Loucy (cell line): ENCODE measurements around the gene FLRT2.

Experiments
- H2AFZ ChIP-seq: fragments of 200-600 bp; sonication (generic); 2 replicates; pipeline ENCODE4 v1.6.0; 2016; ENCODE audit warnings: antibody characterized with exemption, mild to moderate bottlenecking, low read length, moderate library complexity
- H3F3A ChIP-seq: fragments of 200-600 bp; 2 replicates; pipeline ENCODE4 v1.6.0; 2016; ENCODE audit warnings: antibody characterized with exemption, low read depth, mild to moderate bottlenecking
- H3K27me3 ChIP-seq: fragments of 200-600 bp; sonication (generic); 2 replicates; pipeline ENCODE4 v1.6.1; 2014; ENCODE audit warnings: low read length, mild to moderate bottlenecking; ENCODE audit not compliant: insufficient read depth, poor library complexity, severe bottlenecking
- H3K36me3 ChIP-seq: fragments of 200-600 bp; sonication (generic); 2 replicates; pipeline ENCODE4 v1.6.1; 2016; ENCODE audit warnings: low read length; ENCODE audit not compliant: insufficient read depth
- H3K4me1 ChIP-seq: fragments of 200-600 bp; sonication (generic); 2 replicates; pipeline ENCODE4 v1.5.1; 2014; ENCODE audit warnings: low read length, mild to moderate bottlenecking; ENCODE audit not compliant: insufficient read depth, poor library complexity, severe bottlenecking
- H3K4me2 ChIP-seq: fragments of 200-600 bp; sonication (generic); 2 replicates; pipeline ENCODE4 v1.6.0; 2014; ENCODE audit warnings: antibody characterized with exemption, low read length, low read depth, mild to moderate bottlenecking; ENCODE audit not compliant: poor library complexity, severe bottlenecking
- H3K4me3 ChIP-seq: fragments of 200-600 bp; sonication (generic); 2 replicates; pipeline ENCODE4 v1.5.1; 2014; ENCODE audit warnings: low read length, mild to moderate bottlenecking, mixed read lengths; ENCODE audit not compliant: poor library complexity, severe bottlenecking
- H3K79me2 ChIP-seq: fragments of 200-600 bp; sonication (generic); 2 replicates; pipeline ENCODE4 v1.6.1; 2014; ENCODE audit warnings: low read length; ENCODE audit not compliant: insufficient read depth
- H3K9ac ChIP-seq: fragments of 200-600 bp; sonication (generic); 2 replicates; pipeline ENCODE4 v1.6.0; 2014; ENCODE audit warnings: mild to moderate bottlenecking, low read depth, low read length, moderate library complexity; ENCODE audit not compliant: poor library complexity, severe bottlenecking
- H3K9me2 ChIP-seq: fragments of 200-600 bp; sonication (generic); replicated peaks from 2 replicates; pipeline ENCODE4 v1.6.1; 2016; ENCODE audit warnings: low read depth, low read length, mixed read lengths
- H3K9me3 ChIP-seq: fragments of 200-600 bp; sonication (generic); 2 replicates; pipeline ENCODE4 v1.6.1; 2014; ENCODE audit warnings: mild to moderate bottlenecking, antibody characterized with exemption, low read length, low read depth; ENCODE audit not compliant: insufficient read depth
- H4K20me1 ChIP-seq: fragments of 200-600 bp; sonication (generic); 2 replicates; pipeline ENCODE4 v1.6.0; 2014; ENCODE audit warnings: antibody characterized with exemption, low read length, mild to moderate bottlenecking; ENCODE audit not compliant: insufficient read depth, poor library complexity, severe bottlenecking
- EZH2phosphoT487 ChIP-seq: fragments of 200-600 bp; IDR thresholded peaks from 2 replicates; pipeline ENCODE4 v1.6.1; 2018; ENCODE audit warnings: antibody characterized with exemption, mild to moderate bottlenecking, moderate library complexity, borderline replicate concordance
- TF ChIP-seq, protein P1 (sequence below): fragments of 200-600 bp; sonication (generic); conservative IDR thresholded peaks from 2 replicates; pipeline ENCODE4 v1.5.1; 2014; ENCODE audit warnings: mild to moderate bottlenecking, antibody characterized with exemption, low read length

FLRT2 gene

GRCh38 chr14:85533861-85534291 is 3.9 kb downstream of the FLRT2 start:
- H3K4me3 ChIP-seq = no peak overlapping the region
- H2AFZ ChIP-seq = no peak overlapping the region
- no peak overlapping the region for H3K4me2 ChIP-seq
- no peaks in the 10 kb centered on the region for H3K27me3 ChIP-seq
- TF ChIP-seq, protein P1, sequence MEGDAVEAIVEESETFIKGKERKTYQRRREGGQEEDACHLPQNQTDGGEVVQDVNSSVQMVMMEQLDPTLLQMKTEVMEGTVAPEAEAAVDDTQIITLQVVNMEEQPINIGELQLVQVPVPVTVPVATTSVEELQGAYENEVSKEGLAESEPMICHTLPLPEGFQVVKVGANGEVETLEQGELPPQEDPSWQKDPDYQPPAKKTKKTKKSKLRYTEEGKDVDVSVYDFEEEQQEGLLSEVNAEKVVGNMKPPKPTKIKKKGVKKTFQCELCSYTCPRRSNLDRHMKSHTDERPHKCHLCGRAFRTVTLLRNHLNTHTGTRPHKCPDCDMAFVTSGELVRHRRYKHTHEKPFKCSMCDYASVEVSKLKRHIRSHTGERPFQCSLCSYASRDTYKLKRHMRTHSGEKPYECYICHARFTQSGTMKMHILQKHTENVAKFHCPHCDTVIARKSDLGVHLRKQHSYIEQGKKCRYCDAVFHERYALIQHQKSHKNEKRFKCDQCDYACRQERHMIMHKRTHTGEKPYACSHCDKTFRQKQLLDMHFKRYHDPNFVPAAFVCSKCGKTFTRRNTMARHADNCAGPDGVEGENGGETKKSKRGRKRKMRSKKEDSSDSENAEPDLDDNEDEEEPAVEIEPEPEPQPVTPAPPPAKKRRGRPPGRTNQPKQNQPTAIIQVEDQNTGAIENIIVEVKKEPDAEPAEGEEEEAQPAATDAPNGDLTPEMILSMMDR = no peak
- no peak for TF ChIP-seq EZH2phosphoT487
- H3K36me3 ChIP-seq = no peaks in the 10 kb centered on the region
- H3F3A ChIP-seq = no peaks in the 10 kb centered on the region
- no peaks in the 10 kb centered on the region for H3K9me2 ChIP-seq
- H4K20me1 ChIP-seq = no peaks in the 10 kb centered on the region
- H3K9me3 ChIP-seq = no peaks in the 10 kb centered on the region
- H3K9ac ChIP-seq = no peak overlapping the region
- no peaks in the 10 kb centered on the region for H3K79me2 ChIP-seq
- H3K4me1 ChIP-seq = no peaks in the 10 kb centered on the region

DNA sequence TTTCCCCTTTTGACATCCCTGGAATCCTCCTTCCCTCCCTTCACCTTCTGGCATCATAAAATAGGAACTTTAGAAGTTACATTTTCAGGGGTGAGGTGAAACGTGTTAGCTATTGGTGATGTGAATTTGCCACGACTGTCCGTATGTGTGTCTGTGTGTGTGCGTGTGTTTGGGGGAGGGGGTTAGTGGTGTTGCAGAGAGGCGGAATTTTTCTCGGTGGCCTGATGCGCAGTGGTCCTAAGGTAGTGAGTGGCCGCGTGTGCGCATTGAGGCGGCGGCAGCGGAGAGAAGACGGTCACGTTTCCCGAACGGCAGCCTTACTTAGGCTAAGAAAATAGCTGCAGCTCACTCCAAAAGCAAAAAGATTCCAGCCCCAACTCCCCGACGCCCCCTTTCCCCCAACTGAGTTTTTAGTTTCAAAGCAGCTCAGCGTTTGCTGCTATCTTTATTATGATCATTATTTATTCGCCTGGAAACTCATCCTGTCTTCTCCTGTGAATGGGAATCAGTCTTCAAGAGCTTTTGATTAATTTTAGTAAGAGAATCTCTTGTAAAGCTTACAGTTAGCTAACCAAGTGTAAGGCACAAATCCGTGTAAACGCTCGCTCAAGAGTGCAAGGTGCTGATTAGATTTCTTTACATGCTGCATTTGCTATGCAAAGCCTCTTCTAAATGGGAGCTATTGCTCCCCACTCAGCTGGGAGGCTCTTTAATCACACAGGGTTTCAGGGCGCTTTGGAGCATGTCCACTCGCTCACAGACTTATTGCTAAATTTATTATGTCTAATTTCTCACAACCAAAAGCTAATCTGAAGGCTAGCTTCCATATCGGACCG is 4.7 kb downstream of the FLRT2 start:
- Histone ChIP-seq H4K20me1 (no peaks in the 10 kb centered on the region), H3K9ac (no peak overlapping the region), H3K4me1 (no peaks in the 10 kb centered on the region), H3K4me3 (no peak overlapping the region), H3K36me3 (no peaks in the 10 kb centered on the region), H3K9me3 (no peaks in the 10 kb centered on the region), H3F3A (no peaks in the 10 kb centered on the region), H3K79me2 (no peaks in the 10 kb centered on the region), H2AFZ (no peak overlapping the region), H3K4me2 (no peak overlapping the region), H3K9me2 (no peaks in the 10 kb centered on the region), H3K27me3 (no peaks in the 10 kb centered on the region)
- TF ChIP-seq EZH2phosphoT487 = no peak
- TF ChIP-seq, protein P1 = no peak

DNA sequence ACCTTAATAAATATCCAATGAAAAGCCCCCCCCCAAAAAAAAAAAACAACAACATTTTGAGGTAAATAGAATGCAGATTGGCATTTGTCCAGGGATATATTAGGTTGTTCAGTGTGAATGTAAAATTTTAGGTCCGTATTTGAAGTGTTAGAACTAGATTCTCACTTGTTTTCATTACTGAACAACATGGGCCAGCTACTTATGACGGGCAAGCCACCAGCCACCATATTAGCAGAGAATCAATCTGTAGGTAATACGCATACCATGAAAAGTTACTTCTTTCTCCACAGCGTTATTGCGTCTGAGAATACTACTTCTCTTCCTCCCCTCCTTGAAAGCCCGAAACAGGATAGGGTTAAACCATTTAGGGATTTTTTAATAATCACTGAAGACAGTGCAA is 5.4 kb downstream of the FLRT2 start:
- Histone ChIP-seq H3K4me1 (no peaks in the 10 kb centered on the region), H4K20me1 (no peaks in the 10 kb centered on the region), H3K36me3 (no peaks in the 10 kb centered on the region), H3K27me3 (no peaks in the 10 kb centered on the region), H3K4me2 (no peak overlapping the region), H3K79me2 (no peaks in the 10 kb centered on the region), H3F3A (no peaks in the 10 kb centered on the region), H2AFZ (no peak overlapping the region), H3K9me2 (no peaks in the 10 kb centered on the region), H3K9ac (no peak overlapping the region), H3K4me3 (no peak overlapping the region), H3K9me3 (no peaks in the 10 kb centered on the region)
- no peak for TF ChIP-seq EZH2phosphoT487
- TF ChIP-seq, protein P1 = no peak
